ENCODE measurements around the gene OSCP1. TPM values are rescaled to one million over a fixed set of nuclear protein-coding genes. Genes with fewer than 3 reads are reported as not detected.

OSCP1 gene
- total and polyA plus RNA-seq, 4 donors, result 16.9 to 31.4 (median 23.2) TPM

DNA sequence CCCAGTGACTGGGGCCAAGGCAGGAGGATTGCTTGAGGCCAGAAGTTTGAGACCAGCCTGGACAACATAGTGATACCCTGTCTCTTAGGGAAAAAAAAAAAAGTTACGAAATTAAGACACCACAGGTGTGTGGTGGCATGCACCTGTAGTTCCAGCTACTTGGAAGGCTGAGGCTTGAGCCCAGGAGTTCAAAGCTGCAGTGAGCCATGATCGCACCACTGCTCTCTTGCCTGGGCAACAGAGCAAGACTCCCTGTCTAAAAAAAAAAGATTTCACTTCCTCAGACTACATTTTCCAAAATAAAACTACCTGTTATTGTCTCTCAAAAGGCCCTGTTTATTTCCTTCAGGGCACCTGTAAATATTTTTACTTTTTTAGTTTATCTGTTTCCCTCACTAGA is 59.8 kb downstream of the OSCP1 start:
- Histone ChIP-seq H3K4me3 (no peak overlapping the region), H3K27me3 (ENCODE audit: control insufficient read depth in 3 of 3, insufficient read depth in 3 of 3, low read length in 2 of 3) (no peaks in the 10 kb centered on the region), H3K36me3 (ENCODE audit: control insufficient read depth in 4 of 4, insufficient read depth in 4 of 4, low read length in 4 of 4) (peaks cover 0 to 32% (median 6%) of the 10 kb centered on the region in 4 donors), H3K9me3 (ENCODE audit: control insufficient read depth in 4 of 4, insufficient read depth in 3 of 4, low read length in 3 of 4) (no peaks in the 10 kb centered on the region), H3K9ac (ENCODE audit: insufficient read depth in 1 of 2, low read length in 2 of 2) (no peak overlapping the region), H3K4me1 (ENCODE audit: control insufficient read depth in 5 of 5, insufficient read depth in 5 of 5, low read length in 5 of 5) (peaks cover 0 to 11% (median 7%) of the 10 kb centered on the region in 5 donors), H3K27ac (ENCODE audit: low read depth in 1 of 2, low read length in 1 of 2) (peak overlapping the region in 1 of 2 donors; percentile 26)
- ATAC-seq (ENCODE audit: insufficient read depth, low FRiP score), result no peak
- TF ChIP-seq, protein P1, sequence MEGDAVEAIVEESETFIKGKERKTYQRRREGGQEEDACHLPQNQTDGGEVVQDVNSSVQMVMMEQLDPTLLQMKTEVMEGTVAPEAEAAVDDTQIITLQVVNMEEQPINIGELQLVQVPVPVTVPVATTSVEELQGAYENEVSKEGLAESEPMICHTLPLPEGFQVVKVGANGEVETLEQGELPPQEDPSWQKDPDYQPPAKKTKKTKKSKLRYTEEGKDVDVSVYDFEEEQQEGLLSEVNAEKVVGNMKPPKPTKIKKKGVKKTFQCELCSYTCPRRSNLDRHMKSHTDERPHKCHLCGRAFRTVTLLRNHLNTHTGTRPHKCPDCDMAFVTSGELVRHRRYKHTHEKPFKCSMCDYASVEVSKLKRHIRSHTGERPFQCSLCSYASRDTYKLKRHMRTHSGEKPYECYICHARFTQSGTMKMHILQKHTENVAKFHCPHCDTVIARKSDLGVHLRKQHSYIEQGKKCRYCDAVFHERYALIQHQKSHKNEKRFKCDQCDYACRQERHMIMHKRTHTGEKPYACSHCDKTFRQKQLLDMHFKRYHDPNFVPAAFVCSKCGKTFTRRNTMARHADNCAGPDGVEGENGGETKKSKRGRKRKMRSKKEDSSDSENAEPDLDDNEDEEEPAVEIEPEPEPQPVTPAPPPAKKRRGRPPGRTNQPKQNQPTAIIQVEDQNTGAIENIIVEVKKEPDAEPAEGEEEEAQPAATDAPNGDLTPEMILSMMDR (IDR thresholded peaks at IDR 0.05; ENCODE audit: control extremely low read depth, extremely low read depth), result no peak
- 97 to 98% methylated on average over 2 of the region's 2 CpGs for WGBS, 2 donors
- no peak for DNase-seq

DNA sequence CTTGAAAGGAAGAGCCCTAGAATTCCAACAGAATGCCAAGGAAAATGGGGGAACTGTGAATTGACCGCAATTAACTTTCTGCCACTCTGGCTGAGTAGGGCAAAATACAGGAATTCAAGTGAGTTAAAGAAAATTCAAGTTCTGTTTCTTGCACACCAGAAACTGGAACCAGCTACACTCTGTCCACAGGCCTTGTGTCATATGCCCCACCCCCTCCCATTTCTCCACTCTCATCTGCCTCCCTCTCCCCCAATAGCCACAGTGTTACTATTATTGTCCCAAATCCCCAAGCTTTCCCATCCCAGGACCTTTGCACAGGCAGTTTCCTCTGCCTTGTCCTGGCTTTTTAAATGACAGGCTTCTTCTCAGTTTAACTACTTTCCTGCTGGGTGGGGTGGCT is 60.3 kb downstream of the OSCP1 start:
- H3K27ac ChIP-seq (ENCODE audit: low read depth in 1 of 2, low read length in 1 of 2), result peak overlapping the region in 1 of 2 donors; percentile 26
- H3K4me3 ChIP-seq, result no peak overlapping the region
- no peak overlapping the region for H3K9ac ChIP-seq (ENCODE audit: insufficient read depth in 1 of 2, low read length in 2 of 2)
- ATAC-seq (ENCODE audit: insufficient read depth, low FRiP score) (no peak), DNase-seq (no peak)
- WGBS, 2 donors, result 86 to 100% methylated on average over 1 of the region's 1 CpG
- peaks cover 0 to 14% (median 7%) of the 10 kb centered on the region in 5 donors for H3K4me1 ChIP-seq (ENCODE audit: control insufficient read depth in 5 of 5, insufficient read depth in 5 of 5, low read length in 5 of 5)
- TF ChIP-seq, protein P1 (IDR thresholded peaks at IDR 0.05; ENCODE audit: control extremely low read depth, extremely low read depth), result no peak
- H3K27me3 ChIP-seq (ENCODE audit: control insufficient read depth in 3 of 3, insufficient read depth in 3 of 3, low read length in 2 of 3), result no peaks in the 10 kb centered on the region
- H3K9me3 ChIP-seq (ENCODE audit: control insufficient read depth in 4 of 4, insufficient read depth in 3 of 4, low read length in 3 of 4), result no peaks in the 10 kb centered on the region
- peaks cover 0 to 32% (median 6%) of the 10 kb centered on the region in 4 donors for H3K36me3 ChIP-seq (ENCODE audit: control insufficient read depth in 4 of 4, insufficient read depth in 4 of 4, low read length in 4 of 4)

DNA sequence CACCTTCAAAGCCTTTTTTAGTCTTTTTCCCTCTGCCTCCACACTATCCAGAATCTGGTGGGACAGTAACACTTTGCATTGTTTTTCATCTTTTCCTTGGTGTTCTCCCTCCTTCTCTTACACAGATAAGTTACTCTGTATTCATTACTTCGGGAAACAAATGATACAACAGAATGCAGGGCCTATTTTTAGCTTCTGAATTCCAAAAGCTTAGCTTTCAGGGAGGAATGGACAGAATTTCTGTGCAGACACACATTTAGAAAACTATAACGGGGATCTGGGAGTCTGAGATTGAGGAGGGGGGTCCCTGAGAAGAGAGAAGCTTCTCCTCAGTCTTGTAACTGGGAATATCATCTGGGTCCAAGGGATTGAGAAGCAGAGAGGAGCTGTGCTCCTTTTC is 61.0 kb downstream of the OSCP1 start:
- Histone ChIP-seq H3K9me3 (ENCODE audit: control insufficient read depth in 4 of 4, insufficient read depth in 3 of 4, low read length in 3 of 4) (no peaks in the 10 kb centered on the region), H3K9ac (ENCODE audit: insufficient read depth in 1 of 2, low read length in 2 of 2) (no peak overlapping the region)
- 75 to 92% methylated on average over 2 of the region's 2 CpGs for WGBS, 2 donors

More for the DNA sequence above, 61.0 kb downstream of the OSCP1 start:
- Histone ChIP-seq H3K27ac (ENCODE audit: low read depth in 1 of 2, low read length in 1 of 2) (no peak overlapping the region), H3K27me3 (ENCODE audit: control insufficient read depth in 3 of 3, insufficient read depth in 3 of 3, low read length in 2 of 3) (no peaks in the 10 kb centered on the region), H3K4me1 (ENCODE audit: control insufficient read depth in 5 of 5, insufficient read depth in 5 of 5, low read length in 5 of 5) (peaks cover 0 to 21% (median 10%) of the 10 kb centered on the region in 5 donors), H3K4me3 (no peak overlapping the region), H3K36me3 (ENCODE audit: control insufficient read depth in 4 of 4, insufficient read depth in 4 of 4, low read length in 4 of 4) (peaks cover 0 to 32% (median 6%) of the 10 kb centered on the region in 4 donors)
- DNase-seq (no peak), ATAC-seq (ENCODE audit: insufficient read depth, low FRiP score) (no peak)
- TF ChIP-seq, protein P1 (IDR thresholded peaks at IDR 0.05; ENCODE audit: control extremely low read depth, extremely low read depth), result no peak
